HepG2 (cell line): ENCODE data around the gene GABRG3.

Source experiments
- ARID3A ChIP-seq: IDR thresholded peaks from 2 replicates; pipeline ENCODE4 v1.6.1; 2012; ENCODE audit warnings: low read depth, low read length, improper control_type of control experiment
- EZH2 ChIP-seq: conservative IDR thresholded peaks from 2 replicates; pipeline ENCODE4 v1.6.1; 2012; ENCODE audit warnings: mild to moderate bottlenecking, low read depth, low read length, moderate library complexity

DNA sequence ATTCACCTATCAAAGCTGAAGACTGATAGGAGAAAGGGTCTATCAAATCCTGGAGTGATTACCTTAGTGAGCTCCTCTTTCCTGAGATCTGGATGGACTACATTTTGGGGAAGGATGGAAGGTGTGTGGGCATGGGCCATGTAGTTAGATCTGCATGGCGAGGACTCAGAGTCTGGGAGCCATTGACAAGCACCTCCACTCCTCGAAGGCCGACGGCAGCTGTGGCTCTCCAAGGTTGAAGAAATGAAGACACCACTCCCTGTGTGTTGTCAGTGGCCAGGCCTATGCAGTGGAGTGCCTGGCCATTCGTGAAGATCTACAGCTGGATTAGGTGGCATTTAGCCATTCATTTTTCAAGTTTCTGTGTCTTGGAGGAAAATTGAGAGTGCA lies 509.2 kb downstream of the GABRG3 start:
- TF ChIP-seq ARID3A, result no peak
- TF ChIP-seq EZH2, result no peak
